Effector CD4-positive, alpha-beta T cell (primary cell): ENCODE measurements around the gene PACSIN1.

Source experiments
- DNase-seq: peaks from one replicate; pipeline ENCODE4 v3.0.0-alpha.2; 2020

PACSIN1 gene

GRCh38 chr6:34565722-34566137 lies 99.9 kb downstream of the PACSIN1 start:
- DNase-seq, result no peak

- no peak for DNase-seq
Measured at GRCh38 chr6:34566830-34567546, 101.1 kb downstream of the PACSIN1 start.

DNA sequence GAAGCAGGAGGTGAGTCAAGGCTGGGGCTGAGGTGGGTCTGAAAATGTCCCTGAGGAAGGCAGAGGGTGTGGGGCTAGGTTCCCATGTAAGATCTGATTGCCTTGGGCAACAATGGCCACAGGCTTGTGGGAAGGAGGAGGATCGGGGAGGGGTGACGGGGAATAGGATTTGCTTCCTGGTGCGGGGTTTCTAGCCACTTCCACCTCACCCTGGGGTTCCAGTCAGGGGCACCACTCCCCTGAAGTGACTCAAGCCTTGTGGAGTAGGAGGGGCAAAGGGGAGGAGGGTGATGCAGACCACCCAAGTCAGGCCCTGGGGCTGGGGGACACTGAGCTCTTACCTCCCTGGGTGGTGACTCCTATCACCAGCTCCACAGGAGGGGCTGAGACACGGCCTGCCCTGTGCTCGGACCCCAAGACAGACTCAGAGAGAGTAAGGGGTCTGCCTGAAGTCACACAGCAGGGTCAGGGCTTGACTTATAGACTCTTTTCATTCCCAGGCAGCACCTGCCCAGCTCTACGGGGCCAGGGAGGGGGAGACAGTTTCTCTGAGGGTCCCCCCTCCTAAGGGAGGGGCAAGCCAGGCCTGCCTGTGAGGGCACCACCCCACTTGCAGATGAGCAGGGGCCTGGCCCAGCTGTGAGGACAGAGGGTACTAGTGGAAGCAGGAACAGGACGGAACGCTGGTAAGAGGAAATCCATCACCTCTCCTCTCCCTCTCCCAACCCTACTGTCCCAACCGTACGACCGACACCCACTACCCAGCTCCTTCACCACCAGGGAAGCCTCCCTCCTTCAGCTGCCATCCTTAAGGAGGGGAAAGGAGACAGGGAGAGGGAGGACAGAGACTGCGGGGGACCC lies 102.7 kb downstream of the PACSIN1 start:
- DNase-seq, result no peak

DNA sequence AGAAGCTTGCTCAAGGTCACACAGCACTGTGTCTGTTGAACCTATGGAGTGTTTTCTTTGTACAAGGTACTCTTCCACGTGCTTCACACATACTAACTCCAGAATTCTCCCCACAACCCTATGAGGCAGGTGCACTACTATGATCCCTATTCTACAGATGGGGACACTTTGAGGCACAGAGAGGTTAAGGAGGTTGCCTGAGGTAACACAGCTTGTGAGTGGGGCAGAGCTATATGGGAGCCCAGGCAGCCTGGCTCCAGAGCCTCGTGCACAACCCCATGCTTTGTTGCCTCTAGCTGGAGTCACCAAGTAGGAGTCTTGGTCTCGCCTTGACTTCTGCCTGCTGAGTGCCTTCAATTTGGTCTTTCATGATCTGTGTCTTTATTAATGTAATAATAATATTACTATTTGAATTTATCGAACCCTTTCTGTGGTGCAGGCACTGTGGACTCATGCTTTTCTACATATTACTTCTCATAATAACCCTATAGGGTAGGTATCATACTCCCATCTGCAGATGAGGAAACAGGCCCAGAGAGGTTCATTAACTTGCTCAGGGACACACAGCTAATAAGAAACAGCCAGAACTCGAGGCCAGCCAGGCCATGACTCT lies 103.6 kb downstream of the PACSIN1 start:
- no peak for DNase-seq

GRCh38 chr6:34570066-34570833 lies 104.4 kb downstream of the PACSIN1 start:
- DNase-seq, result no peak

DNA sequence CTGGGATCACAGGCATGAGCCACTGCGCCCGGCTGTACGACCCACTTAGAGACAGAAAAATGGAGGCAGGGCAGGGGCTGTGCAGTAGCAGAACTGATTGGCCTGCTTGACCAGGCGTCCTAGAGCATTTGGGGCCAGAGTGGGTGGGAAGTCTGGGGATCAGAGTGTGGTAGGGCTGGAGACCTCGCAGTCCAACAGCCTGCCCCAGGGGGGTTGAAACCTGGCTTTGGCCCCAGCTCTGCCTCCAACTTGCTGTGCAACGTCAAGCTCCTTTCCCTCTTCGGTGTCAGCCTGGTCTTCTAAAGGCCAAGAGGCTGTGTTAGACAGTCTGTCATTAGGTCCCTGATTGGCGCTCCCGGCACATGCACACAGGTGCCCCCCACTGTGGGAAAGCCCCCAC lies 105.5 kb downstream of the PACSIN1 start:
- no peak for DNase-seq

- DNase-seq, result no peak
Measured at GRCh38 chr6:34572021-34572420, 106.1 kb downstream of the PACSIN1 start.

GRCh38 chr6:34572585-34572984 lies 106.7 kb downstream of the PACSIN1 start:
- no peak for DNase-seq

DNA sequence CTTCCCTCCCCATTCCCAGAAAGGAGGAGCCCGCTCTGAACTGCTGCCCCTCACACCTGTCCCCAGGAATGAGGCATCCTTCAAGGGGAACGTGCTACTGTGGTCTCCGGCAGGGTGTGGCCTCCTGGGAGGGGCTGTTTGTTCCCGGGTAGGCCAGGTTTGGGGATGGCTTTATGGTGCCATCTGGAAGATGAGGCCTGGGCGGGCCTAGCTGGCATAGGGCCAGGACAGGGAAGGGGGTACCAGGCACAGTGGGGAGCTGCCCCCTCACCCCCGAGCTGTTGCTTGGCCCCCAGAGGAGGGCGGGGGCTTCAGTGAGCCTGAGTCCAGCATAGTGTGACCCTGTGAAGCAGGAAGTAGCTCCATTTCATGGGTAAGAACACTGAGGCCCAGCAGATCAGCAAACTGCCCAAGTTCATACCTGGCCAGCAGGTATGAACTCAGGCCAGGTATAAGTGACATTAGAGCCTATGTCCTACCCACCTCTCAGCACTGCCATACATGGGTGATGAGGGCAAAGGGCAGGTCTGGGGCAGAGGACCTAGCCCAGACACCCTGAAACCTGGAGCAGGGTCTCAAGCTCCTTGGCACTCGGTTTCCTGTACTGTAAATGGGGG lies 107.8 kb downstream of the PACSIN1 start:
- no peak for DNase-seq

- no peak for DNase-seq
Measured at GRCh38 chr6:34574647-34575293, 108.9 kb downstream of the PACSIN1 start.

- DNase-seq, result no peak
Measured at GRCh38 chr6:34575326-34575725, 109.5 kb downstream of the PACSIN1 start.

GRCh38 chr6:34576286-34576955 lies 110.5 kb downstream of the PACSIN1 start:
- DNase-seq, result no peak

- no peak for DNase-seq
Measured at GRCh38 chr6:34578445-34579262, 112.8 kb downstream of the PACSIN1 start.

GRCh38 chr6:34580707-34581560 lies 115.1 kb downstream of the PACSIN1 start:
- no peak for DNase-seq

DNA sequence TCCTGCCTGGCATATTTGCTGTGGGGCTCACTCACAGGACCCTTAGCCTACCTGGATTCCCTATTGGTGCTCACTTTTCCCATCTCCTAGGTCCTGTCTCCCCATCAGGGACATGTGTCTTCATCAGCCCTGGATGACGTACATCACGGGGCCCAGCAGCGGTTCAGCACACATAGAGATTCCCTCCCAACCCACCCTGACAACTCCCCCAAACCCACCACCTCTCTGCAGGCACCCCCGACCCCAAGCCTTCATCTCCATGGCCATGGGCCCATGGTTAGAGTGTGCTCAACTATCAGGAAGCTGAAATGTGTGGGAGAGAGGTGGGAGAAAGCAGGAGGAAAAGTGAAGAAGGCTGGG lies 115.7 kb downstream of the PACSIN1 start:
- DNase-seq, result no peak

- DNase-seq, result no peak
Measured at GRCh38 chr6:34583461-34583860, 117.6 kb downstream of the PACSIN1 start.

DNA sequence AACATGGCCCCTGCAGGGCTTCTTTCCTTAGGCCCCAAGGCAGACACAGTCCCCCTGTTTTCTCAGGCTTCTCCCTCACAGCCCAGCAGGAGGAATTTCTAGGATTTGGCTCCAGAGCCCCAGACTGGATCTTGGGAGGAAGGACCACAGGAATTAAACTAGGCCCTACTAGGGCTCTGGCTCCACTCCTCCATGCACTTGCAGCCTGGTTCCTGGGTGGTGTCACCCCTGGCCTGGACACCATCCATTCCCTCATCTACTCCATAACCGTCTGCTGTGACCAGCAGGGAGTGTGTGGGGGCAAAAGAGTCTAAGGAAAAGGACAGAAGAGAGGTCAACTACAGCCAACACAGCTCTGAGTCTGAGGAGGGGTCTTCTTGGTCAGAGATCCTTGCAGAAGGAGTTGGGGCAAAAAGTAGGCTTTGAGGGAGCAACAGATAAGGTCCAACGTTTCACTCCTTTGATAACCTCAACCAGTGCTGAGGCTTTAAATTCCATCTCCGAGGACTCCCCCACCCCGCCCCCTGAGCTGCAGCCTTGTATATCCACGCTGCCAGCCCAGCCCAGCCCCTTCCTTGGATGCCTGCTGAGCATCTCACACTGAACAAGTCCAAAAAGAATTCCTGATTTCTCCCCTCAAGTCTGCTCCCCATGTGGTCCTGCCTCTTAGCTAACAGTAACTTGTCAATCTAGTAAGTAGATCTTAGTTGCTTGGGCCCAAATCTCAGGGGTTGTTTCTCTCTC lies 118.2 kb downstream of the PACSIN1 start:
- DNase-seq, result no peak

- DNase-seq, result no peak
Measured at GRCh38 chr6:34584694-34585093, 118.8 kb downstream of the PACSIN1 start.
